GM18505 (cell line): ENCODE data around the gene MAPK8IP3.

Source experiments
- ATAC-seq: cut with Tn5 transposase; IDR thresholded peaks from one replicate; pipeline ENCODE4 v1.9.1; 2021; ENCODE audit not compliant: unreplicated experiment
- POLR2A ChIP-seq: IDR thresholded peaks from 4 replicates; pipeline ENCODE4 v1.6.1; 2011; ENCODE audit warnings: borderline replicate concordance; ENCODE audit not compliant: insufficient read depth, insufficient read length; ENCODE audit errors: extremely low read depth

MAPK8IP3 gene

DNA sequence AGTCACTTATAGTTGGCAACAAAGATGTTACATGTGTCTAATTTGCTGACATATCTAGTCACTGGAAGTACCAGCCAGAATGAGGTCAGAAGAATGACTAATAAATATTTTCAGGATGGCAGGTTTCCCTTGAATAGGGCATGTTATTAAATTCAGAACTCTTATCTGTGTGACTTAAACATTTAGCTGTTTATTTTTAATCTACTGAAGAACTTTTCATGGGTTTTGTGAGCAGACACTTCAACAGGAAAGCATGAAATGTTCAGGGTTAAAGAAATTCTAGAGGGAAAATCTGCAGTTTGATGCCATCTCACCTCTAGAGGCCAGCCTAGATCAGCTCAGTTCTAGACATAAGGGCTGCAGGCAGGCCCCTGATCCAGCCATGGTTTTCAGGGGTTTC is 14.7 kb upstream of the MAPK8IP3 start:
- no peak for ATAC-seq
- no peak for TF ChIP-seq POLR2A

DNA sequence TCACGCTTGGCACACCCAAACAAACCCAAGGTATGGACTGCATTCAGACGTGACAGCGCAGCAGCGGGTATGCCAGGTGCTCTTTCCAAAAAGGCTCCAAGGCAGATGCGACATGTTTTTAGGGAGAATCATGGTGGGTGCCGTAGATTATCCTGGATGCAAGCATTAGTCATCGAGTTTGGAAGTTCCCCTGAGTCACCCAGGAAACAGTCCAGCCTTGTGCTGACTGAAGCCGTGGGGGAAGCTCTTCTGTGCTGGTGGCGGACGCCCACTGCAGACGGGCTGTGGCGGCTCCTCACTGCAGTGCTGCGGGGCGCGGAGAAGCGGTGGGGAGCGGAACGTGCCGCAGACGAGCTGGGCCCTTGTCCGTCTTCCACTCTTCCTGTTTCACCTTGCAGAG is 14.0 kb upstream of the MAPK8IP3 start:
- no peak for TF ChIP-seq POLR2A
- ATAC-seq = no peak

DNA sequence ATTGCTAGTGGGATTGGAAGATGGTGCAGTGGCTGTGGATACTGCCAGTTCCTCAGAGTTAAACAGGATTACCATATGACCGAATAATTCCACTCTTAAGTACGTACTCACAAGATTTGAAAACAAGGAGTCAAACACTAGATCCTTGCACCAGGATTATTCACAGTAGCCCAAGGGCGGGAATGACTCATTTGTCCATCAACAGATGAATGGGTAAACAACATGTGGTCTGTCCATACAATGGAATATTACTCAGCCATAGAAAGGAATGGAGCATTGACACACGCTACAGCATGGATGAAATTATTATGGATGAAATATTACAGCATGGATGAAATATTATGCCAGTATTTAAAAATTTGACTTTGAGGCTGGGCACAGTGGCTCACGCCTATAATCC is 9.1 kb upstream of the MAPK8IP3 start:
- no peak for TF ChIP-seq POLR2A
- no peak for ATAC-seq

DNA sequence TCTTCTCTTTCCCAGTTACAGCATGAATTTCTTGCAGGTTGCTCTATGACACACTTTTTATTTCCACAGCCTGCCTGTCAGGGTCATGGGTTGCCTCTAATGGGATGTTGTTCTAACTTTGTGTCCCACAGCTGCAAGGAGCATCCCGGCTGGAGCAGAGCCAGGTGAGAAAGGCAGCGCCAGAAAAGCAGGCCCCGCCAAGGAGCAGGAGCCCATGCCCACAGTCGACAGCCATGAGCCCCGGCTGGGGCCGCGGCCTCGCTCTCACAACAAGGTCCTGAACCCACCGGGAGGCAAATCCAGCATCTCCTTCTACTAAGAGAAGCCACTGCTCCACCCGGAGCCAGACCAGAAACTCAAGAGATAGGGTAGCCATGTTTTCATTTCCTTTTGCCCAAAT is 7.3 kb upstream of the MAPK8IP3 start:
- no peak for TF ChIP-seq POLR2A
- no peak for ATAC-seq

DNA sequence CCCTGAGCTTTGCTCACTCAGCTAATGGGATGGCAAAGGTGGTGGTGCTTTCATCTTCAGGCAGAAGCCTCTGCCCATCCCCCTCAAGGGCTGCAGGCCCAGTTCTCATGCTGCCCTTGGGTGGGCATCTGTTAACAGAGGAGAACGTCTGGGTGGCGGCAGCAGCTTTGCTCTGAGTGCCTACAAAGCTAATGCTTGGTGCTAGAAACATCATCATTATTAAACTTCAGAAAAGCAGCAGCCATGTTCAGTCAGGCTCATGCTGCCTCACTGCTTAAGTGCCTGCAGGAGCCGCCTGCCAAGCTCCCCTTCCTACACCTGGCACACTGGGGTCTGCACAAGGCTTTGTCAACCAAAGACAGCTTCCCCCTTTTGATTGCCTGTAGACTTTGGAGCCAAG is 5.7 kb upstream of the MAPK8IP3 start:
- ATAC-seq = no peak
- TF ChIP-seq POLR2A = no peak

DNA sequence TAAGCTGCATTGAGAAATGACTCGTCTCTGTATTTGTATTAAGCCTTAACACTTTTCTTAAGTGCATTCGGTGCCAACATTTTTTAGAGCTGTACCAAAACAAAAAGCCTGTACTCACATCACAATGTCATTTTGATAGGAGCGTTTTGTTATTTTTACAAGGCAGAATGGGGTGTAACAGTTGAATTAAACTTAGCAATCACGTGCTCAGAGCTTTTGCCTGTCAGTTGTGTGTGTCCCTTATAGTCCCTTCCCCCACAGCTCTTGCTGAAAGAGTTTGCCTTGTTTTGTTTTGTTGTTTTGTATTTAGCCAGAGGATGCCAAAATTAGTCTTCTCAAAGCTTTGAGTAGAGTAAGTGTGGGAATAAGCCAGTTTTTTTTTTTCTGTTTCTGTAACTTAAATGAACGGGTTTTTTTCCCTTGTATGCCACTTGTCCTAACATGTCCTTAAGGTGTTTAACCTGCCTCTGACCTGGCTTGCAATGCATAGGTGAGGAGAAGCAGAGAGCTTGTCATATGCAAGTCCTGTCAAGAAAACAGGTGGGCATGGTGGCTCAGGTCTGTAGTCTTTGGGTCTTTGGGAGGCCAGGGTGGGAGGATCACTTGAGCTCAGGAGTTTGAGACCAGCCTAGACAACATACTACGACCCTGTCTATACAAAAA is 4.6 kb upstream of the MAPK8IP3 start:
- no peak for ATAC-seq
- no peak for TF ChIP-seq POLR2A

DNA sequence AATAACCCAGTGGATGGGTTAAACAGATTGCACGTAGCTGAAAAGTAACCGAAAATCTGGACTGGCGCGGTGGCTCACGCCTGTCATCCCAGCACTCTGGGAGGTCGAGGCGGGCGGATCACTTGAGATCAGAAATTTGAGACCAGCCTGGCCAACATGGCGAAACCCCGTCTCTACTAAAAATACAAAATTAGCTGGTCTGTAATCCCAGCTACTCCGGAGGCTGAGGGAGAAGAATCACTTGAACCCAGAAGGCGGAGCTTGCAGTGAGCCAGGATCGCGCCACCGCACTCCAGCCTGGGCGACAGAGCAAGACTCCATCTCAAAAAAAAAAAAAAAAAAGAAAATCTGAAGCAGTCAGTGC is 689 bp upstream of the MAPK8IP3 start:
- peak; percentile 3 for ATAC-seq

DNA sequence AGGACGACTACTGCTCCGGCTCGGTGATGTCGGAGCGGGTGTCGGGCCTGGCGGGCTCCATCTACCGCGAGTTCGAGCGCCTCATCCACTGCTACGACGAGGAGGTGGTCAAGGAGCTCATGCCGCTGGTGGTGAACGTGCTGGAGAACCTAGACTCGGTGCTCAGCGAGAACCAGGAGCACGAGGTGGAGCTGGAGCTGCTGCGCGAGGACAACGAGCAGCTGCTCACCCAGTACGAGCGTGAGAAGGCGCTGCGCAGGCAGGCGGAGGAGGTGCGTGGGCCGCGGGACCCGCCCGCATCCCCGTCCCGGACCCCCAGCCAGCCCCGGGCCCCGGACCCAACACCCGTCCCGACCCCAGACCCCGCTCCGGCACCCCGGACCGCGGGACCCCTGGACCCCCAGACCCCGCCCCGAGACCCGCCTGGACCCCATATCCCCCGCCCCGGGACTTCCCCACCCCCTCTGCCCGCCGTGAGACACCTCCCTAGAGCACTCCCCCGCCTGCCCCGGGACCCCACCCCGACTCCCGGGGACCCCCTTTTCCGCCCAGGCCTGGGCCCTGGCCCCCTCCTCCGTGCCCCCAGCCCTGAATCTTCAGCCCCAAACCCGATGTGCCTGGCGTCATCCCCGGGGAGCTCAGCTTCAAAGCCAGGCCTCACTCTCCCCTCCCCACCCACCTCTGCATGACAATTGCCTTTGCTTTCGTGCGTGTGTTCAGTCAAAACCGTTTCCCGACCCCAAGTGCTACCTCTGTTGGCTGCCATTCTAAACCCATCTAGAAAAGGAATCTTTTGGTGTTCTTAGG is 594 bp downstream of the MAPK8IP3 start:
- no peak for ATAC-seq
- no peak for TF ChIP-seq POLR2A

DNA sequence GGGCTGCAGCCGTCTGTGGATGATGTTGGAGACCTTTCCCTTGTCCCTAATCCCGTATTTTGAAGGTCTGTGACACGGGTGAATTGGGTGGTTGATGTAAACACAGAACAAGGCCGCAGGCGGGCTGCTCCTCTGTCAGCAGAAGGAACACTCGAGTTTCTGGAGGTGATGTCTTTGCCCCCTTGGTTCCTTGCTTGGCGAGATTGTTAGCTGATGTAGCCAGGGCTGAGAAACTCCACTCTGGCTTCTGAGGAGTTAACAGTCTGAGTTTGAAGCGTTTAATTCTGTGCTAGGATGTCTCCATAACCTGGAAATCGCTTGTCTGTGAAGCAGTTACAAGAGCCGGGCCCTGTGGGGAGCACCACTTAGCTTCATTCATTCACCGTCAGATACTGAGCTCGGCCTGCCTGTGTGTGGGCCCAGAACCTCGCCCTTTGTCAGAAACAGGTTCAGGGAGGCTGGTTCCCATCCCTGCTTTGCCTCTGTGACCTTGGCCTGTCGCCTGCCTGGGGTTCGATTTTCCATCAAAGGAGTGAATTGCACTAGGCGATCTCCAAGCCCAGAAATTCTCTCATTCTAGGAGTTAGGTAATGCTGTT is 1.3 kb downstream of the MAPK8IP3 start:
- no peak for TF ChIP-seq POLR2A

DNA sequence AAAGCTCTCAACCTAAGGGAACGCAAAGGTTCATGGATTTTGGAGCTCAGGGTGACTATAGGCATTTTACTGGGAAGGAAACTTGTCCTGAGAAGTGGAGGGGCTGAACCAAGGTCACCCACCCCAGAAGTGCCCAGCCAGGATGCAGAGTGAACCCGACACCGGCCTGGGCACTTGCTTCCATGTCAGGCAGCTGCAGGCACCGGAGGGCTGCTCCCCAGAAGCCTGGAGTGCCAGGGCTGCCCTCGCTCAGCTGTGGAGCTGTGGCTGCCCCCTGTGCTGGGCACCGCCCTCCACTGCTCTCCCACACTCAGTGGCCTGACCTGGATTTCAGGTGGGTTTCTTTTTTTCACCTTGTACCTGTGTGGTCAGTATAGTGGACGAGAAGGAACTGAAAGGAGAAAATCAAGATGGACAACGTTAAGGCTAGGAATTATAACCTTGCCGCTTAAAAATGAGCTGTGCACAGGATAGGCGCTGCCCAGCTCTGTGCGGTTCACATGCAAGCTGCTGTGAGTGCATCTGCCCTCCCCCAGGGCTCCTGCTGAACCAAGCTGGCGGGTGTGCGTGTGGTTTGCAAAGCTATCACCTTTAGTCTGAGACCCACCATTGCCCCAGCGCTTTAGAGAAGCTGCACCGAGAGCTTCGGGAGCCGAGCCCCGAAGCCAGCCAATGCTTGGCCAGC is 2.2 kb downstream of the MAPK8IP3 start:
- TF ChIP-seq POLR2A = no peak
- ATAC-seq = no peak

More for the DNA sequence above, 1.3 kb downstream of the MAPK8IP3 start:
- no peak for ATAC-seq

DNA sequence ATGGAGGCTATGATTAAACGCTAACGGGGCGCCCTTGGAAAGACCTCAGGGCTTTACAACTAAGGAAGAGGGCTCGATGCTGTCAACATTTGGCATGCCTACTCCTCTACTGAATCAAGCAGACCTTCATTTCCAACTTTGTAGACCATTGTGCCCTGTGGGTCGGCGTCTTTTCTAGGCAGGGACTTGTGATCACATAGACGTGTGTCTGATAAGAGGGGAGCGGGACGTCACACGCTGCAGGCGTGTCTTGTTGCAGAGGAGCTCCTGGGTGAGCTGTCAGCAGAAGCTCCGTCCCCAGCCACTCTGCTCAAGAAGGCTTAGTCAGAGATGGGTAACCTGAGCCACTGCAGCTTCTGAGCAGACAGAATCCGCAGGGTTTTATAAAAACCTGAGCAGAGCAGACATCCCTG is 2.8 kb downstream of the MAPK8IP3 start:
- no peak for TF ChIP-seq POLR2A
- ATAC-seq = no peak

DNA sequence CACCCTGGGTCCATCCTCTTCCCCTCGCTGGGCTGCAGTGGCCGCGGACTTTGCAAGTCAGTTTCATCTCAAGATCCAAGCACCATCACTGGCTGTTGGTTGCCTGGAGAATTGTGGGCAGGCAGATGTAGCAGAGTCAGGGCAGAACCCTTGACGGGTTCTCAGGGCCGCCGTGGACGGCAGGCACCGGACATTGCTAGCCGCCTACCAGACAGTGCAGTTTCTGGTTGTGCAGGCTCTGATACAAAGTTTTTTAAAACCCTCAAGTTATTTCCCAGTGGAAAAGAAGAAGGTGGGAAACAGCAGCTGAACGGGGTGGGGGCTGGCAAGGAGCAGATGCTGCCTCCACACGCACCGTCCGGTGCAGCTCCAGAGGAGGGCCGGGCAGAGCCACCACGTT is 3.4 kb downstream of the MAPK8IP3 start:
- ATAC-seq = no peak
- no peak for TF ChIP-seq POLR2A

DNA sequence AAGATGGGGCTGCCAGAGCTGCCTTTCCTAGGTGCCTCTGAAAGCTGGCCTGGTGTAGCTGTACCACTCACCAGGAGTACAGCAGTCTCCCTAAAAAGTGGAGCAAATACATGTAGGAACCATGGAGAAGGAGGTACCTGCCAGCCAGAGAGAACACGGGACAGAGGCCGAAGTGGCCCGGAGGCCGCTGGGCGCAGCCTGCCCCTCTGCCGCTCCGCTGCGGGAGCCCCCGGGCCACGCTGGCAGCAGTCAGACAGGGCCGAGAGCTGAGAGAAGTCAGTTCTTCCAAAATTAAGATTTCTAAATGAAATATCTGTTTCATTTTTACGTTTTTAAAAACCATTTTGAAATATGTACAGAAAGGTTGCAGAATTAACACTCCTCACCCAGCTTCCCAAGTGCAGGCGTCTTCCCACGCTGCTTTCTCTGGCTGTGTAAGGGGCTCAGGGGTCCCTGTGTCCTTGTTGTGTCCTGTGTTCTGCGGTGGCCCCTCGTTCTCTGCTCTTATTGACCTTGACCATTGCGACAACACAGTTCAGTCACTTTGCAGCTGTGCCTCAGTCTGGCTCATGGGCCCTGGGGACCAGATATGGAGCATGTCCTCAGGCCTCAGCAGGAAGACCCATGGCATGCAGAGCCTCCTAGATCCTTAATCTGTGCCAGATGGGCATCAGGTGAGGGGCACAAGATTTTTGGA is 5.0 kb downstream of the MAPK8IP3 start:
- ATAC-seq = no peak
- no peak for TF ChIP-seq POLR2A
